ENCODE results near the gene TRMT11.
A peak's percentile ranks its signal among the peaks of the same experiment; 100 is the strongest.
"Not testable (repeated sequence)": the region's sequence is repeated elsewhere in the genome, so short reads cannot be mapped to it uniquely, and the experiment has no call there.

TRMT11 gene

DNA sequence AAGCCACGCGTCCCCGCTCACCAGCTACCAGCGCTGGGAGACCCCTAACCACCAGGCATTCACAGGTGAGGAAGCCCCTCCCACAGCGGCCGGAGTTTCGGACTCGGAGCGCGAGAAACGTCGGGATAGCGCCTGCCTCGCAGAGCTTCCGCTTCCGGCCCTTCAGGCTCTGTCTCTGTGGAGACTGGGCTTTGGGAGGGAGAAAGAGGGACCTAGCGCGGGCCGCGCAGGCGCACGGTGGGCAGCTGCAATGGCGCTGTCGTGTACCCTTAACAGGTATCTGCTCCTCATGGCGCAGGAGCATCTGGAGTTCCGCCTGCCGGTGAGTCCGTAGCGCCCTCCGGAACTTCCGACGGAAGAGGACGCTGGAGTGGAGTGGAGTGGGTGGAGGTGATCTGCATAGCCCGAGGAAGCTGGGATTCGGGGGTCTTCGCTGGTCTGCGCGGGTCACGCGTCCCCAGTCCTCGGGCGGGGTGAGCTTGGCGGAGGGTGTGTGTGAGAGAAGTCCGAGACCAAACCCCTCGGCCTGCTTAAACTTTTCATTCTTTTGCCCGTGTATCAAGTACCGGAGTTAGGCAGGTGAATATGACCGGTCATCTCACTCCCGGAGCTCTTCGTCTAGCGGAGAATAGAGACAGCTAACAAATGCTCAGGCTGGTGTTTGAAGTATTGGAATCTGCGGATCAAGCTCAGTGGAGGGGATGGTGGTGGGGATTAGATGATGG is at the start of gene TRMT11:
Gene TRMT11, plus strand, starts transcription at position 240 of the 725 bp plus-strand sequence. Its CDS starts 11 bp downstream, at position 251.
- peak; percentile 86 for DNase-seq

DNA sequence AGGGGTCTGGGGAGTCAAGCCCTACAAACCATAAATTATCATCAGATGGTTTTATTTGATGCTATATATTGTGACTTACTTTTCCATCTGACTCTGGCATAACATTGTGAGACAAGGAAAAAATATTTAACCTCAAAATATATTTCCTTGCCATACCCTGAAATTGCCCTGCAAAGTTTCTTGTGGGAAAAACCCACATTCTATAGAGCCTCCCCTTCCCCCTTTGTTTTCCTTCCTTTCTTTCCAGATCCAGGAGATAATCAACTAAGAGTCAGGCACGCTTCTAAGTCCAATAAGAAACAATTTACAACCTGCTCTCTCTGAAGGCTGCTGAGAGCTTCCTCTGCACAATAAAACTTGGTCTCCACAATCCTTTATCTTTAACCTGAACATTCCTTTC is 47.3 kb upstream of the TRMT11 start:
- no peak for DNase-seq

DNA sequence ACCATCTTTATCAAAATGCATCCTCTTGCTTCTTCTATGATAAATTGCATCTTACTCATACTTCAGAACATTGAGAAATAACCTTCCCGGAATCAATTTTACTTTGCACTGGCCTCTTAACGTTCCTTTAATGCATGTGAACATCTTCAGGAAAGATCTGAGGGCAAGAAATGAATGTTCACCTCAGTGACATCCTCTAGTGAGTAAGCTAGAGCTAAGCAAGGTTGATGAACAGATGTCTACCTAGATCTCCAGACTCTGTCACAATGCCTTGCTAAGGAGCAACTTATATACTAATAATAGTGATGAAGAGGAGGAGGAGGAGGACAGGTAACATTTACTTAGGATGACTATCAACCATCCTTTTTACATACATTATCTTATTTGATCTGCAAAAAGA is 46.5 kb upstream of the TRMT11 start:
- DNase-seq, result no peak

DNA sequence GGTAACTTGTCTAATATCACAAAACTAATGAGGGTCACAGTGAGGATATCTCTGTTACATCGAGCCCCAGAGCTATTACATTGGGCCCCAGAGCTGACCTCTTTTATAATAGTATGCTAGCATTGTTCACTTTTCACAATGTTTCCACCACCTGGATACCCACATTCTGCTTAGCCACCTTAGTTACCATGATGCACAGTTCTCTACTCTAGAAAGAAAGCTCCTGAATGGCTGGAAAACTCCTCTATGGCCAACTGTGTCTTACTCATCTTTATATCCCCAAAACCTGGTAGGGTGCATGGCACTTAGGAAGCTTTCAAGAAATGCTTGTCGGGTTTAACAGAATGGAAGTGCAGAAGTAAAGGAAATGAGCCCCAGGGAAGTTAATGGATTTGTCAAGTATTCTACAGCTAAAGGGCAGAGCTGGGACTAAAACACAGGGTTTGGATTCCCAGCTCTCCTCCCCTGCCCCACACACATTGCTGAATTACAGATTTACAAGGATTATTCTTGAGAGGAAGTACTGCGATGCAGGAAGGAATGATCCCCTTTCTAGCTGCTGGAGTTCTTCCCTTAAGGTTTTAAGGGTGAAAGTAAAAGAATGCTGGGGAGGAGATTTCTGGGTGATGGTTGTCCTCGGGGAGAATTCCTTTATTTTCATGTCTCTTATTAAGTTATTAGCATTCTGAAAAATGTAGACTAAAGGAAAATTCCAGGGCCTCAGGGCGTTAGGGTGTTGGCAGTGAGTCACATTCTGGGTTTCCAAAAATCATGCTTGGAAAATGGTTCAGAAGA is 45.9 kb upstream of the TRMT11 start:
- DNase-seq, result no peak

DNA sequence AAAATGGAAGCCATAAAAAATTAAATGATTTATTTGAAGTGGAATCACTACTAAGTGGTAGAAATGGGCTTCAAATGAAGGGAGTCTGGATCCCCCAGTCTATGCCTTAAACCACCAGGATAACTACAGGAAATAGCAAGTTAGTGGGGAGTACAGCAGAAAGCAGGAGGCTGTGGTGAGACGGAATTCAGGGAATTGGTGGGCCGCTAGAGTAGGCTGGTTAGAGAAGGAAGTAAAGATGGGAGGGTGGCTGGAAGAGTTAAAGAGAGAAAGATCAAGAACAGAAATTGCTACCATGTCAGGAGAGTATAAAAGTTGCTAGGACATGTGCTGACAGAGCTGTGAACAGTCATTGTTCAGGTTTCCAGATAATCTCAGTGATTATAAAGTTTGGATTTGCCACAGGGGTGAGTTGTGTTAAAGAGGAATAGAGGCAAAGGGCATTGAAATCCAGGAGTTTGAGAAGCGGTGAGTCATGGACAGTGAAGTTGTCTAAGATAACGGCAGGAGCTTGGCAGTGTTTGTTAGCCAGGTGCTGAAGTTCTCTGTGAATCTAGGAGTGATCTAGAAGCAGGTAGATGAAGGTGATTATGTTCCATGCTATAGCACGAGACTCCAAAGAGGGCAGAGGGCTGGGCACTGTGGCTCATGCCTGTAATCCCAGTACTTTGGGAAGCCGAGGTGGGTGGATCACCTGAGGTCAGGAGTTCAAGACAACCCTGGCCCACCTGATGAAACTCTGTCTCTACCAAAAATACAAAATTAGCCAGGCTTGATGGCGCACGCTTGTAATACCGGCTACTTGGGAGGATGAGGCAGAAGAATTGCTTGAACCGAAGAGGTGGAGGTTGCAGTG is 43.4 kb upstream of the TRMT11 start:
- no peak for DNase-seq

DNA sequence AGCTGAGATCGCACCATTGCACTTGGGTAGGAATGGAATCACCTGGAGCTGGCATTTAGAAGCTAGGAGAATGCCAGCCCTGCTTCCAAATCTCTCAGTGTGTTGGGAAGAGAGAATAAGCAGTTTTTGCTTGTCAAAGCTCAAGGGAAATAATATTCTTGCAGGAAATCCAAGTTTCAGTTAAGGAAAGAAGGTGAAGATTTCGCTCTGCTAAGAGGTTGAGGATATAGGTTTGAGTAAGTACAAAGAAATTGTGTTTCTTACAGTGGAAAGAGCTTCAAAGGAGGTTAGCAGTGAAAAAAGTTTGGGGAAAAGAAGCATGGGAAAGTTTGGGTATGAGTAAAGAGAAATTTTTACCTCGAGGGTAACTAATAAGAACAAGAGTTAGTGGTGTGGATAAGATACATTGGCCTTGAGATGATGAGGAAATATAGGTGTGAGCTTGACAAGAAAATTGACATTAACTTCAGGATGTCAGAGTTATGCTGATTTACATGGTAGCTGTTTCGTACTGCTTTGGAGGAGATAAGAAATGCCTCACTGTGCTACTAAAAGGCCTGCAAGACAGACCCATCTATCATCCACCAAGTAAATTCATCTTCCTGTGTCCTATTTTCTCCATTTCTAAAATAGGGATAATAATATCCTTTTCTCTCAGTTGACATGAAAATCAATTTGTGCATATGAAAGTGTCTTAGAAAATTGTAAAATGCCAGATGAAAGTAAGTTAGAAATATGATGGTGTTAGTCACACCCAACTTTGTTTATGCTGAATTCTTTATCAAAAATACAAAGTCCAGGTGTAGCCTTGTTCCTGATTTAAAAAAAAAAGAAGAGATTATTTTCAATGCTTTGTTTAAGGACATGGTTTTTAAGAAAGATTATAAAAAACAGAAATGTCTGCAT is 42.6 kb upstream of the TRMT11 start:
- no peak for DNase-seq

DNA sequence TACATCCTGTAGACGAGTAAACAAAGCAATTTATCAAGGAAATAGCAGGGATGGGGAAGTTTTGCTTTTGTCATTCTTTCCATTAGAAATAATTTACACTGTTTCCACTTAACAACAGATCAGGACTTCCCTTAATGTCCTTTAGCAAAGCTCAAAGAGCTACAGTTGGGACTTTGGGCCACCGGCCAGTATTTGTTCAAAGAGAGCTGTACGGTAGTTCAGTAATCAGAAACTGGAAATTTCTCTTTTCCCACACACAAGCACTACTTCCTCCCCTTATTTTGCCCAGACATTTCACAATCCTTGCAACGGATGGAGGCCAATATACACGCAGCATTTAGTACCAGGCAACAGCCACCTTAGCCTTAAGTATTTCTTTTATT is 41.9 kb upstream of the TRMT11 start:
- DNase-seq, result no peak

DNA sequence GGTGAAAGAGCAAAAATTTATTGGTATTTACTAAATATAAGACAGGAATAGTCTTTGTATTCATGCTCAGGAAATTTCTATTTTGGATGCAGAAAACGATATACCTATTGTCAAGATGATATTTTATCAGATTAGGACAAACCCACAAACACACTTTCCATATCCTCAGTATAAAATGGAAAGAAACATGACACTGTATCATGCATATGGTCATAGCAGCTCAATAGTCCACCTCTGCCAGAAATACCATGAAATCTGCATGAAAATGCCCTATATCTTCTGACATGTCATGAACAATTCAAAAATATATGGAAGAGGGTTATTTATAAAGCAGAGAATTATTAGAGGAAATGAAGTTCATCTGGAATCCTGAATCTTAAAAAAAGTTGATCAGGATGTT is 41.4 kb upstream of the TRMT11 start:
- no peak for DNase-seq

DNA sequence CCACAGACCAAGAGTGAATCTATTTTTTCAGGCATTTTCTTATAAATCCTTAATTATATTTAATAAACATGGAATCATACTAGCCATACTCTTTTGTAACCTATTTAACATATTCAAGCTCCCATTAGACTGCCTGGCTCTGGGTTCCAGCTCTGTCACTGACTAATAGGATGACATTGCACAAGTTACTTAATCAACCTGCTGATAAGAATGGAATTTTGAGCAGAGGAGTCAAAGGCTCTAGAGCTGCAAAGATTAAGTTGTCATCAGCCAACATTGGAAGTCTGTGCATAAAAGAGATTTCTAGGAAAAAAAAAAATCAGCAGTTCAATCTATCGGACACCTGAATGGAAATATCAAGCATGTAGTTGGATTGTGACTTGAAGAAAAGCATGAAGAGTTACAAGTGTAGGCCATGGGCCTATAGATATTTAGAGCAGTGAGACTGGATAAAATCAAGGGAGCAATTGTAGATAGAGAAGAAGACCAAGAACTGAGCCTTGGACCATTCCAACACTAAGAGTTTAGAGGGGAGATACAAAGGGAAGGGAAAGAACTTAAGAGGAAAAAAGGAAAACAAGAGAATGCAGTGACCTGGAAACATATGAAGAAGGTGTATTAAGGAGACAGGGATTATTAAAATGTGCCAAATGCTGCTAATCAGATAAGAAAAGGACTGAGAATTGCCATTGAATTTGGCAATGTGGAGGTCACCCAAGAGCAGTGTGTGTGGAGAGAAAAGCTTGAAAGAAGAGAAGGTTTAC is 40.8 kb upstream of the TRMT11 start:
- DNase-seq, result no peak

DNA sequence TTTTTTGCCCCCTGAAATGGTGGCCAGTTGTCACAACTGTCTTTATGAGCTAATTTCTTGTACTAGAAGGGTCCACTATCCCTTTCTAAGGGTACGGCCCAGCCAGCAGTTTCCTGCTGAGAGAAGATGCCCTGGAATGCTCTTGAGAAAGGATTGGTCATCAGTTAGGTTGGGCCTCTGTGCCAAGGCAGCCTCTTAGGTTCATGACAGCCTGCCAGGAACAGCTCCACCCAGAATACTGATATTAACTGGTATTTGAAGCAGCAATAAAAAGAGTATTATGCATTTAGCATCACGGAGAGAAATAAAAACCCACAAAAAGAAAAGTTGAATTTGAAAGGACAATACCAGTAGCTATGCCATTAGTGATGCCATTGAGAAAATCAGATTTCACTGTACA is 38.7 kb upstream of the TRMT11 start:
- no peak for DNase-seq

DNA sequence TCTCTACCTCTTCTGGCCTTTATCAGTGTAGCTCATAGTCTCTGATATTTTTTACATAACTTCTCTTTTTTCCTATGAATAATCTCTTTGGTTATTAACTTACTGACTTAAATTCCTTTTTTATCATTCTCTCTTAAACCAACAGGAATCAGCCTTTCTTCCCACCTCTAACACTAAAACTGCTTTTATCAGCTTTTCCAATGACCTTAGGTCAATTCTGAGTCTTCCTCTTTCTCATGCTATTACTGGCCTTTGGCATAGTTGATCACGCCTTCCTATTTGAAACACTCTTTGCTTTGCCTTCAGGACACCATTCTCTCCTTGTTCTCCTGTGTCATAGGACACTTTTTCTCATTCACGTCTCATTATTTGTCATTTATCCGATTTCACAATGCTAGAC is 37.9 kb upstream of the TRMT11 start:
- DNase-seq, result no peak

DNA sequence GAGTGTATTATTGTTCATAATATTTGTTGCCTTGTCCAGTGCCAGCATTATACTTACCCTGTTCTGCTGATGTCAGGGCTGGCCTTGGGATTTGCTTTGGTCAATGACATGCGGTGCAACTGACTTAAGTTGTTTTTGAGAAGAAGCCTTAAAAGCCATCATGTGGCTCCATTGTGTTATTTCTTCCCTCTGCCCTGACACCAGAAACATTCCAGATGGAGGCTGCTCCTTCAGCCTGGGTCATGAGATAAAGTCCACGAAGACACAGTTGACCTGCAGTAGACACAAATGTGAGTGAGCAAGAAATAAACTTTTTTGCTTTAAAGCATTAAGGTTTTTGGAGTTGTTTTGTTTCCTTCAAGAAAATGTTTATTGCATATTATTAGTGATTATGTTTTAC is 37.3 kb upstream of the TRMT11 start:
- no peak for DNase-seq

DNA sequence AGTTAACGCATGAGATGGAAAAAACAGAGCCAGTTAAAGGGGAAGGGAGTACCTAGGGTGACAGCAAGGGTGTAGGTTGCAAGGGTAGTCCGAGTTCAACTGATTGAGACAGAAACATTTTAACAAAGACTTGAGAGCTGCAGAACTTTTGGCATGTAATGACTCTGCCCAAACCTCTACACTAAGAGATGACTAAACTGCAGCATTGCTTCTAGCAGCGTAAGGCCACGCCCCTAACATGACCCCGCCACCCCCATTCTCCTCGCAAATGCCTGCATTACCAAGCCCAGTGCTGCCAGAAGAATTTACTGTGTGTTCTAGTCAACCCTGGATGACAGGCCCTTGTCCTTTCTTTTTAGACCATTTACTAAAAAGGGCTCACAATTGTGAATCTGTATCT is 36.0 kb upstream of the TRMT11 start:
- DNase-seq, result no peak

DNA sequence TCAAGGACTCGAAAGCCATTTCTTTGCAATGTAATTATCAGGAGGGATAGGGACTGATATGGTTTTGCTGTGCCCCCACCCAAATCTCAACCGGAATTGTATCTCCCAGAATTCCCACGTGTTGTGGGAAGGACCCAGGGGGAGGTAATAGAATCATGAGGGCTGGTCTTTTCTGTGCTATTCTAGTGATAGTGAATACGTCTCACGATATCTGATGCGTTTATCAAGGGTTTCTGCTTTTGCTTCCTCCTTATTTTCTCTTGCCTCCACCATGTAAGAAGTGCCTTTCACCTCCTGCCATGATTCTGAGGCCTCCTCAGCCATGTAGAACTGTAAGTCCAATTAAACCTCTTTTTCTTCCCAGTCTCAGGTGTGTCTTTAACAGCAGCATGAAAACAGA is 35.6 kb upstream of the TRMT11 start:
- DNase-seq, result not testable (repeated sequence)

DNA sequence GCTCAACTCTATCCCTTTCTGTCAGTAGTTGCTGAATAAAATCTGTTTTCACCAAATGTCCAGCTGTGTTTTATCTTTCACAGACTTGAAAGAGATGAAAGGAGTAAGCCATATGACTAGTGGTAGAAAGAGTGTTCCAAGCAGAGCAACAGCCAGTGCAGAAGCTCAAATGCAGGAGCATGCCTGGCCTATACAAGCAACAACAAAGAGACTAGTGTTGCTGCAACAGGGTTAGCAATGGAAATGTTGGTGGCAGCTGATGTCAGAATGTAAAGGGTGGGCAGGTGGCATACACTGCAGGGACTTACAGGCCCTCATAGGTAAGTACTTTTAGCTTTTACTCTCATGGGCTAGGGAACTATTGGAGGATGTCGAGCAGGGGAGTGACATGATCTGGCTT is 35.0 kb upstream of the TRMT11 start:
- no peak for DNase-seq

DNA sequence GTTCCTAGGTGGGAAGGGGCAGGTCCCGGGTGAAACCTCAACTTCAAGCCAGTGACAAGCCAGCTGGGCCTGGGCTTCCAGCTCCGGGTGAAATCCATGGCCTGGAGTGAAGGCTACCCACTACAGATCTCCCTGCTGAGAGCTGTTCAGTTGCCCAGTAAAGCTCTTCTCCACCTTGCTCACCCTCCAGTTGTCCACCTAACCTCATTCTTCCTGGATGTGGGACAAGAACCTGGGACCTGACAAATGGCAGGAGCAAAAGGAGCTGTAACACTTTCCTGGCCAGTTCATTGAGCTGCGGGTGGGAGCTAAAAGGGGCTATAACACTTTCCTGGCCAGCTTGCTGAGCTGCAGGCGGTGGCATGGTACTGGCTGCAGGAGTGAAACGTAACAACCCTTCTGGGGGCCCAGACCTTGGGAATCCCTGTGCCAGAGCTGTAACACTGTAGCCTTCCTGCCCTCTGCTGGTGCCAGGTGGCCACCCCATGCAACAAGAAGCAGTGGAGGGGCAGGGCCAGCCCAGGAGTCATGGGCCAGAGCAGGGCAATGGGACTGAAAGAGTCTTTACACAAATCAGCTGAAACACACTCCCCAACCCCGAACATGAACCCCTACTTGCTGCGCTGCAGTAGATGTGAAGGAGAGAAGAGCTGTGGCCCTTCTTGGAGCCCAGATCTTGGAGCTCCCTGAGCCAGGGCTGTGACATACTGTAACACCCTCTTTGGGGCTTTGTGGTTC is 33.4 kb upstream of the TRMT11 start:
- no peak for DNase-seq

DNA sequence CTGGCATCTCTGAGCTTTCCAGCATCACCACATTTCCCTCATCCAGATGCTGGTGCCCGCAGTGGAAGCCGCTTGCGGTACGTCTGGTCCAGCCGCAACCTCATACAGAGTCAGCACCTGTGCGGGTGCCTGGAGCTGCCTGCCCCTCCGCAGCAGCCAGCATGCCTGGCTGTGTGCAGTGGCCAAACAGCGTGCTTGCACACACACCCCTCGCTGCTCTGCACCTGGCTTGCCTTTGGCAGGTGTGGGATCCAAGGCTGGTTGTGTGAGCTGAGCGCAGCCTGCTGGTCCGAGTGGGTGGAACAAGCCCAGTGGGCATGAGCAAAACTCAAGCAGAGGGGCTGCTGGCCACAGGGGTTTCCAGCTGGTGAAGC is 32.9 kb upstream of the TRMT11 start:
- DNase-seq, result peak; percentile 59

DNA sequence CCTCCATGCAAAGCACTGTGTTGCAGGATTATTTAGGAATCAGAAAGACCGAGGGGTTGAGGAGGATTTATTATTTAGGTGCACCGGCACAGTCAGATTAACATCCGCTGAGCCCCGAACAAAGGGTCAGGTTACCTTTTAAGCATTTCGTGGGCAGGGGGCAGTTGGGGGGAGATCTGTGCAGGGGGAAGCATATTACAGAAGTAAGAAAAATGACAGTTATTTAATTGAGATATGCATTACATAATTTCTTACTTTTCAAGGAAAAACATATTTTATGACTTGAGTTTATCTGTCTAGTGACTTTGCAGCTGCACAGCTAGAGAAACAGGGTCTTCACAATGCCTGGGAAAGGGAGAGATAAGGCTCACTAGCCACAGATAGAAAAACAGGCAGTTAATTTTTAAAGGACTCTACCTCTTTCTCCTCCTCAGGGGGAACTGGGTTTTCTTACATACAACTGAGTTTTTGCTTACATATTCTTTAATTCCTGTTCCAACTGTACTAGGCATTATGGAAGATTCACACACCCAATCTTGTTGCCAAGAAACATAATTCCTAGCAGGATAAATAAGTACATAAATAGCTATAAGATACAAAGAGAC is 31.5 kb upstream of the TRMT11 start:
- no peak for DNase-seq

DNA sequence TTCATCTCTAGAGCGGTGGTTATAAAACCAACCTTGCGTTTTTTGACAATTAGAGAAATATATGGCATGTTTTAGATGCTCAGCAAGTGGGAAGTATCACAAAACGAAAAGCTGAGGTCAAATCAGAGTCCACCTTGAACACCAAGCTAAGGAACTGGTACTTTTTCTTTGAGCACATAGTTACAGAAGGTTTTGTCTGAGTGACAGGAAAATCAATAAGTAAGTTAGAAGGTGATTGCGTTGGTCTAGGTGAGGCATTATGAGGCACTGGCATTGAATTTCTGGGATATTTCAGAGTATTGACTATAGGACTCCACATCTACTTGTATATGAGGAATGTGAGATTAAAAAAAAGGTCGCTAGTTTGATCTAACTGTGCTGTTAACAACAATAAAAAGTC is 30.4 kb upstream of the TRMT11 start:
- no peak for DNase-seq

Data from NCI-H2107 (cell line).